HUES64 (cell line): Measurements from ENCODE around the gene S100PBP.
A peak's percentile ranks its signal among the peaks of the same experiment; 100 is the strongest.

ENCODE experiments used
- H3K27ac ChIP-seq: 2 replicates; pipeline ENCODE4 v1.7.0; 2013; ENCODE audit warnings: low read depth, low read length, inconsistent platforms
- H3K27me3 ChIP-seq: 2 replicates; pipeline ENCODE4 v1.6.1; 2013; ENCODE audit warnings: mild to moderate bottlenecking, low read length; ENCODE audit not compliant: insufficient read depth
- H3K36me3 ChIP-seq: 2 replicates; pipeline ENCODE4 v1.6.1; 2013; ENCODE audit warnings: mild to moderate bottlenecking, low read length; ENCODE audit not compliant: insufficient read depth
- H3K4me1 ChIP-seq: 2 replicates; pipeline ENCODE4 v1.6.1; 2013; ENCODE audit warnings: mild to moderate bottlenecking, low read length, moderate library complexity; ENCODE audit not compliant: insufficient read depth
- H3K4me3 ChIP-seq: 2 replicates; pipeline ENCODE4 v1.5.1; 2013; ENCODE audit warnings: mild to moderate bottlenecking, low read length, moderate library complexity
- H3K9ac ChIP-seq: 2 replicates; pipeline ENCODE4 v1.6.1; 2013; ENCODE audit warnings: mild to moderate bottlenecking, low read depth, low read length
- H3K9me3 ChIP-seq: 2 replicates; pipeline ENCODE4 v1.6.1; 2013; ENCODE audit warnings: low read depth, low read length; ENCODE audit not compliant: insufficient read depth
- WGBS: fragments of 150-250, 120-280 bp; methylation state at CpG from one replicate; pipeline ENCODE4 v1.1.7; 2013; ENCODE audit warnings: missing lambda C conversion rate; 5-methylcytosine and 5-hydroxymethylcytosine counted together

S100PBP gene

GRCh38 chr1:32811265-32811664 lies 6.2 kb upstream of the S100PBP start:
- Histone ChIP-seq H3K27ac (no peak overlapping the region), H3K36me3 (peaks cover 61% of the 10 kb centered on the region), H3K4me1 (peaks cover 20% of the 10 kb centered on the region), H3K4me3 (no peak overlapping the region), H3K9ac (no peak overlapping the region), H3K9me3 (no peaks in the 10 kb centered on the region), H3K27me3 (no peaks in the 10 kb centered on the region)
- 86% methylated on average over 9 of the region's 9 CpGs for WGBS

DNA sequence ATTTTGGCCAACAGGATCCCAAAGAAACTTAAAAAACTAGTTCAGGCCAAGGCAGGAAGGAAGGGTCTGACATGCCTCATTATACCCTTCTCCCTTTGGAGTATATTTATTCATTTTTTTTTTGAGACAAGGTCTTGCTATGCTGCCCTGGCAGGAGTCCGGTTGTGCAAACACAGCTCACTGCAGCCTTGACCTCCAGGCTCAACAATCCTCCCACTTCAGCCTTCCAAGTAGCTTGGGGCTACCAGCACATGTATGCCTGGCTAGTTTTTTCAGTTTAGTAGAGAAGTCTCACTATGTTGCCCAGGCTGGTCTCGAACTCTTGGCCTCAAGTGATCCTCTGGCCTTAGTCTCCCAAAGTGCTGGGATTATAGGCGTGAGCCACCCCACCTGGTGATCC lies 5.5 kb upstream of the S100PBP start:
- 91% methylated on average over 3 of the region's 3 CpGs for WGBS
- no peaks in the 10 kb centered on the region for H3K9me3 ChIP-seq
- H3K4me1 ChIP-seq: peaks cover 20% of the 10 kb centered on the region
- H3K27me3 ChIP-seq: no peaks in the 10 kb centered on the region
- H3K36me3 ChIP-seq: peaks cover 55% of the 10 kb centered on the region
- H3K9ac ChIP-seq: no peak overlapping the region
- H3K4me3 ChIP-seq: peak overlapping the region; percentile 13; the same call in 1 of the 2 replicates
- peak overlapping the region; percentile 76 for H3K27ac ChIP-seq

GRCh38 chr1:32813941-32814739 lies 3.3 kb upstream of the S100PBP start:
- Histone ChIP-seq H3K27me3 (no peaks in the 10 kb centered on the region), H3K4me1 (peaks cover 29% of the 10 kb centered on the region), H3K27ac (peak overlapping the region; percentile 32; the same call in 1 of the 2 replicates), H3K9me3 (no peaks in the 10 kb centered on the region), H3K4me3 (no peak overlapping the region), H3K36me3 (peaks cover 33% of the 10 kb centered on the region), H3K9ac (no peak overlapping the region)
- WGBS: 93% methylated on average over 11 of the region's 11 CpGs

- 0% methylated on average over 14 of the region's 15 CpGs for WGBS
- Histone ChIP-seq H3K9ac (peak overlapping the region; percentile 98), H3K27me3 (no peaks in the 10 kb centered on the region), H3K9me3 (no peaks in the 10 kb centered on the region), H3K36me3 (peaks cover 11% of the 10 kb centered on the region), H3K4me1 (peaks cover 30% of the 10 kb centered on the region), H3K4me3 (peak overlapping the region; percentile 93), H3K27ac (peak overlapping the region; percentile 95)
These were observed 736 bp upstream of the S100PBP start for GRCh38 chr1:32816676-32817158.

GRCh38 chr1:32817815-32818786 lies 648 bp downstream of the S100PBP start:
- Histone ChIP-seq H3K9me3 (no peaks in the 10 kb centered on the region), H3K9ac (peak overlapping the region; percentile 98), H3K27me3 (no peaks in the 10 kb centered on the region), H3K4me1 (peaks cover 22% of the 10 kb centered on the region), H3K36me3 (peaks cover 6% of the 10 kb centered on the region), H3K27ac (peak overlapping the region; percentile 99), H3K4me3 (peak overlapping the region; percentile 93)
- 2% methylated on average over 51 of the region's 51 CpGs for WGBS

DNA sequence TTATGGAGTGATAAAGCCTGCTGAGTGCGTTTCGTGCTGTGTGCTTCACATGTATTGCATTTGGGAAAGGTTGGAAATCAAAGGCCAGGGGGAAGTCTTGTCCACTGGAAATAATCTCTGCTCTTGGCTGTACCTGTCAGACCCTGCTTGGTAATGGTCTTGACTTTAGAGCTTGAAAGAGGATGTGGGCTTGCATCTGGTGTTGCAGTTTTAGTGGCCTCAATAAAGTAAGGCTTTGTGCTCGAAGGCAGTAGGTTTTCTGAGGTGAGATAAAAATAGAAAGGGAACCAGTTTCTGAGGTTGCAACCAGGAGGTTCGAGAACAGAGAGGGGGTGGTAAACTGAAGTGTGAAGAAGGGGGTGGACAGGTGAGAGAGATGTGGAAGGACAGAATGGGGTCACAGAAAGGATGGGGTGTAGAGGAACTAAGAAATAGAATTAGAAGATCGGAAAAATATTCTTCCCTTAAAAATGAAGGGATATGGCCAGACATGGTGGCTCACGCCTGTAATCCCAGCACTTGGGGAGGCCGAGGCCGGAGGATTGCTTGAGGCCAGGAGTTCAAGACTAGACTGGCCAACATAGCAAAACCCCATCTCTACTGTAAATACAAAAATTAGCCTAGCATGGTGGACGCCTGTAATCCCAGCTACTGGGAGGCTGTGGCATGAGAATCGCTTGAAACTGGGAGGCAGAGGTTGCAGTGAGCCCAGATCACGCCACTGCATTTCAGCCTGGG lies 1.5 kb downstream of the S100PBP start:
- peak overlapping the region; percentile 98 for H3K9ac ChIP-seq
- H3K27me3 ChIP-seq: no peaks in the 10 kb centered on the region
- H3K4me1 ChIP-seq: peaks cover 17% of the 10 kb centered on the region
- 82% methylated on average over 11 of the region's 11 CpGs for WGBS
- peaks cover 6% of the 10 kb centered on the region for H3K36me3 ChIP-seq
- H3K4me3 ChIP-seq: peak overlapping the region; percentile 93
- peak overlapping the region; percentile 99 for H3K27ac ChIP-seq
- H3K9me3 ChIP-seq: no peaks in the 10 kb centered on the region

GRCh38 chr1:32825181-32825580 lies 7.7 kb downstream of the S100PBP start:
- Histone ChIP-seq H3K36me3 (peaks cover 54% of the 10 kb centered on the region), H3K9me3 (no peaks in the 10 kb centered on the region), H3K4me3 (no peak overlapping the region), H3K27ac (no peak overlapping the region), H3K4me1 (no peaks in the 10 kb centered on the region), H3K9ac (no peak overlapping the region), H3K27me3 (no peaks in the 10 kb centered on the region)
- WGBS: 93% methylated on average over 1 of the region's 3 CpGs

DNA sequence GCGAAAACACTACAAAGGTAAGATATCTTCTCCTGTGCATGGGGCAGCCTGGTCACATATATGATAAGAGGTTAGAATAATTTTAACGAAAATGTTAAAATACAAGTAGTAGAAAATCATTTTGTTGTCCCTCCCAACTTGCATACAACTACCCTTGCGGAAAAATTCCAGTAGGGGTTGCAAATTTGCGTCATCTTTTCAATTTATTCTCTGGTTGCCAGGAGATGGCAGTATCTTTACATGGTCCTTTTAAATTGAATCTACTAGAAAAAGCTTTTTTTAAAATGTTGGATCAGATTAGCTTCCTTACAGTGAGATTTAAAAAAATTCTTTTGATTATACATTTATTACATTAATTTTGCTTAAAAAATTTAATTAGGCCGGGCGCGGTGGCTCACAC lies 10.9 kb downstream of the S100PBP start:
- no peaks in the 10 kb centered on the region for H3K27me3 ChIP-seq
- H3K4me3 ChIP-seq: no peak overlapping the region
- peaks cover 85% of the 10 kb centered on the region for H3K36me3 ChIP-seq
- no peak overlapping the region for H3K9ac ChIP-seq
- H3K4me1 ChIP-seq: no peaks in the 10 kb centered on the region
- 100% methylated on average over 7 of the region's 7 CpGs for WGBS
- H3K9me3 ChIP-seq: no peaks in the 10 kb centered on the region
- no peak overlapping the region for H3K27ac ChIP-seq

DNA sequence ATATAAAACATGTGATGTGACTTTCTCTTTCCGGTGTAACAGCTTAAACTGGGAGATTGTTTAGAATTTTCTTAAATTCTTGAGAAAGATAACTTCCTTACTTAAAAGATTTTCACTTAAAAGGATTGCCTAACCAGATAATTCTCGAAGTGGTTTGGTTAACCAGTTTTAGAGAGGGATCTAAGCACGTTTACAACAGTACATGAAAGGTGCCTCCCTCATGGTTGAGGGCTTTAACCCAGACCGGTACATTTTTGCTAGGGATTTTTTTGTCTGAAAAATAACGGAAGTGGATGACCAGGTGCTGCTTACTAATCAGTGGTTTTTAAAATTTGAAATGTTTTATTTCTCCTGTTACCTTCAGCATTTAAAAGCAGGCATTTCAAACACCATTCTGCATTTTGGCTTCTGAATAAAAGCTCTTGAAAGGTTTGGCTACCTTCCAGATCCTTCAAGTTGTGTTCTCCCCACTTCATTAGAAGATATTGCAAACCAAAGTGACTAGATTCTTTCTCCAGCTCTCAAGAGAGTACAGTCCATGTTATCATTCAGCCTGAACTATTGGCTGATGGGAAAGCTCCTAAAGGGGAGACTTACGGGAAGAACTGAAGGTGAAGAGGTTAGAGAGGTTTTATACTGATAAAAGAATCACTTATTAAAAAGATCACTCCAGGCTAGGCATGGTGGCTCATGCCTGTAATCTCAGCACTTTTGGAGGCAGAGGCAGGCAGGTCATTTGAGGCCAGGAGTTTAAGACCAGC lies 12.8 kb downstream of the S100PBP start:
- H3K4me3 ChIP-seq: no peak overlapping the region
- H3K4me1 ChIP-seq: no peaks in the 10 kb centered on the region
- 98% methylated on average over 5 of the region's 6 CpGs for WGBS
- no peaks in the 10 kb centered on the region for H3K27me3 ChIP-seq
- H3K9me3 ChIP-seq: no peaks in the 10 kb centered on the region
- no peak overlapping the region for H3K9ac ChIP-seq
- no peak overlapping the region for H3K27ac ChIP-seq
- peaks cover 99% of the 10 kb centered on the region for H3K36me3 ChIP-seq

DNA sequence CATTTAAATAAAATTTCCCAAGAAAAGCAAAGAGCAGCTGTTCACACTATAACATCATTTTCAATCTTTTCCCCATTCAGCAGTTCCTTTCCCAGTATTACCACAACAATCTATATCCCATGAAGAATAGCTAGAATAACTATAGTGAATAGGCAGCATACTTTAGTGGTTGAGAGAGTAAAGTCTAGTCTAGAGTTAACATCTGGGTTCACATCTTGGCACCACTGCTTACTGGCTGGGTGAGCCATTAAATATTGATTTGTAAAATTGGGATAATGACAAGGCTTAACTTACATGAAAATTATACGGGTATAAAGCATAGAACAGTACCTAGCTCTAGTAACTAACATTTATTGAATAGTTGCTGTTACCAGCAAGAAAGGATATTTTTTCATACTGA lies 14.4 kb downstream of the S100PBP start:
- WGBS: 88% methylated on average over 1 of the region's 1 CpG
- H3K4me3 ChIP-seq: no peak overlapping the region
- H3K27me3 ChIP-seq: no peaks in the 10 kb centered on the region
- H3K36me3 ChIP-seq: peaks cover 95% of the 10 kb centered on the region
- no peak overlapping the region for H3K9ac ChIP-seq
- no peaks in the 10 kb centered on the region for H3K9me3 ChIP-seq
- no peaks in the 10 kb centered on the region for H3K4me1 ChIP-seq
- no peak overlapping the region for H3K27ac ChIP-seq
